OCI-LY7 (cell line): ENCODE data around the gene ANXA3. TPM values are rescaled to one million over a fixed set of nuclear protein-coding genes. Genes with fewer than 3 reads are reported as not detected.

ENCODE experiments used
- BruUV-seq: library from RNA; stranded (reverse); fragments of 400-500 nt; replicated peaks from 2 replicates; lab custom pipeline; 2021; lab: Mats Ljungman, UMichigan
- CTCF ChIA-PET: fragments of 300-600 bp; sonication (Branson Sonifier 250); formaldehyde crosslinking; loops from one replicate; lab custom pipeline; 2022; ENCODE audit warnings: antibody characterized with exemption; ENCODE audit not compliant: unreplicated experiment; lab: Charles Lee
- POLR2A ChIA-PET: fragments of 300-600 bp; sonication (Branson Sonifier 250); formaldehyde crosslinking; loops from one replicate; lab custom pipeline; 2022; ENCODE audit warnings: antibody characterized with exemption; lab: Charles Lee
- DNase-seq: peaks from one replicate; pipeline ENCODE4 v3.0.0-alpha.2; 2015; ENCODE audit warnings: low spot score
- H2AFZ ChIP-seq: fragments of 200-600 bp; sonication (generic), shearing (Covaris generic); 2 replicates; pipeline ENCODE4 v1.6.1; 2014; ENCODE audit warnings: mild to moderate bottlenecking, antibody characterized with exemption, low read length, moderate library complexity
- H3K27ac ChIP-seq: fragments of 200-600 bp; sonication (generic); 2 replicates; pipeline ENCODE4 v1.5.1; 2014; ENCODE audit warnings: mixed run types, low read depth, mild to moderate bottlenecking, moderate library complexity, low read length, inconsistent platforms; ENCODE audit not compliant: poor library complexity, severe bottlenecking
- H3K36me3 ChIP-seq: fragments of 200-600 bp; sonication (generic); 2 replicates; pipeline ENCODE4 v1.6.1; 2014; ENCODE audit warnings: mild to moderate bottlenecking, antibody characterized with exemption, low read length, moderate library complexity, mixed read lengths; ENCODE audit not compliant: insufficient read depth
- H3K4me1 ChIP-seq: fragments of 200-600 bp; sonication (generic); 2 replicates; pipeline ENCODE4 v1.5.1; 2014; ENCODE audit warnings: mild to moderate bottlenecking, low read length; ENCODE audit not compliant: insufficient read depth, poor library complexity, severe bottlenecking
- H3K4me2 ChIP-seq: fragments of 200-600 bp; sonication (generic); 2 replicates; pipeline ENCODE4 v1.6.1; 2014; ENCODE audit warnings: mild to moderate bottlenecking, low read length
- H3K4me3 ChIP-seq: fragments of 200-600 bp; sonication (generic); 2 replicates; pipeline ENCODE4 v1.5.1; 2014; ENCODE audit warnings: mild to moderate bottlenecking, low read depth, low read length; ENCODE audit not compliant: poor library complexity, severe bottlenecking
- H3K79me2 ChIP-seq: fragments of 200-600 bp; sonication (generic); 2 replicates; pipeline ENCODE4 v1.6.1; 2016; ENCODE audit warnings: low read depth, mild to moderate bottlenecking, low read length, moderate library complexity, mixed read lengths; ENCODE audit not compliant: insufficient read depth
- H3K9me2 ChIP-seq: fragments of 200-600 bp; sonication (generic); 2 replicates; pipeline ENCODE4 v1.6.1; 2016; ENCODE audit warnings: mild to moderate bottlenecking, low read length, mixed read lengths; ENCODE audit not compliant: insufficient read depth
- H3K9me3 ChIP-seq: fragments of 200-600 bp; sonication (generic); 2 replicates; pipeline ENCODE4 v1.6.1; 2014; ENCODE audit warnings: mild to moderate bottlenecking, mixed run types, low read length, mixed read lengths
- H4K20me1 ChIP-seq: fragments of 200-600 bp; sonication (generic); 2 replicates; pipeline ENCODE4 v1.6.1; 2014; ENCODE audit warnings: mild to moderate bottlenecking, antibody characterized with exemption, low read length, moderate library complexity, mixed read lengths; ENCODE audit not compliant: insufficient read depth
- CTCF ChIP-seq: fragments of 200-600 bp; sonication (generic); conservative IDR thresholded peaks from 2 replicates; pipeline ENCODE4 v1.5.1; 2014; ENCODE audit warnings: mild to moderate bottlenecking, antibody characterized with exemption, low read length, moderate library complexity, mixed read lengths
- EZH2phosphoT487 ChIP-seq: fragments of 200-600 bp; sonication (generic); IDR thresholded peaks from 2 replicates; pipeline ENCODE4 v1.6.1; 2018; ENCODE audit warnings: low read depth, borderline replicate concordance, mild to moderate bottlenecking, mixed run types, antibody characterized with exemption, low read length, moderate library complexity, mixed read lengths
- intact Hi-C: fragments of 100-400 bp; cut with micrococcal nuclease; formaldehyde crosslinking; loops from one replicate; pipeline ENCODE4 v1.10.0; 2022; ENCODE audit not compliant: unreplicated experiment
- total RNA-seq, 2 experiments: library from RNA; depleted of rRNA in 1 of 2; stranded (reverse); fragments of >200 nt in 1 of 2; shearing (Covaris generic) in 1 of 2; gene quantifications; 2 replicates each; pipeline ENCODE4 v1.2.3, GENCODE V29; 2014 to 2022

Gene ANXA3
- total RNA-seq, 2 experiments from 2014 or later: not detected

GRCh38 chr4:78603384-78603783 lies 51.8 kb downstream of the ANXA3 start:
- Histone ChIP-seq H3K4me3 (no peak overlapping the region), H3K27ac (no peak overlapping the region), H2AFZ (no peak overlapping the region), H3K9me2 (no peaks in the 10 kb centered on the region), H3K79me2 (no peaks in the 10 kb centered on the region), H3K36me3 (no peaks in the 10 kb centered on the region), H3K4me1 (no peaks in the 10 kb centered on the region), H4K20me1 (no peaks in the 10 kb centered on the region), H3K4me2 (no peak overlapping the region), H3K9me3 (no peaks in the 10 kb centered on the region)
- DNase-seq: no peak
- TF ChIP-seq EZH2phosphoT487 (no peak), CTCF (no peak)
- POLR2A ChIA-PET: interaction anchor here (1.6 kb wide), 1 partner anchor 10 kb away, joined by 3 read pairs; no protein-coding TSS in a partner anchor
- BruUV-seq: no TSS peak
- CTCF ChIA-PET: interaction anchor here (0.8 kb wide), 1 partner anchor 11 kb away, joined by 4 read pairs; no protein-coding TSS in a partner anchor
- intact Hi-C loops: no loop called here

GRCh38 chr4:78604988-78605387 lies 53.4 kb downstream of the ANXA3 start:
- Histone ChIP-seq H3K4me3 (no peak overlapping the region), H3K27ac (no peak overlapping the region), H3K79me2 (no peaks in the 10 kb centered on the region), H3K4me1 (peaks cover 3% of the 10 kb centered on the region), H3K36me3 (no peaks in the 10 kb centered on the region), H3K9me3 (no peaks in the 10 kb centered on the region), H3K9me2 (no peaks in the 10 kb centered on the region), H2AFZ (no peak overlapping the region), H3K4me2 (no peak overlapping the region), H4K20me1 (no peaks in the 10 kb centered on the region)
- POLR2A ChIA-PET: interaction anchor here (0.7 to 1.6 kb wide), 2 partner anchors 8 to 1921 kb away, joined by 3 read pairs; no protein-coding TSS in a partner anchor
- intact Hi-C loops: no loop called here
- BruUV-seq: no TSS peak
- CTCF ChIA-PET: no interaction called here
- DNase-seq: no peak
- TF ChIP-seq EZH2phosphoT487 (no peak), CTCF (no peak)

GRCh38 chr4:78606035-78606434 lies 54.5 kb downstream of the ANXA3 start:
- Histone ChIP-seq H3K4me2 (no peak overlapping the region), H3K36me3 (no peaks in the 10 kb centered on the region), H2AFZ (no peak overlapping the region), H3K9me2 (no peaks in the 10 kb centered on the region), H3K9me3 (no peaks in the 10 kb centered on the region), H3K79me2 (no peaks in the 10 kb centered on the region), H4K20me1 (no peaks in the 10 kb centered on the region), H3K4me1 (peaks cover 13% of the 10 kb centered on the region), H3K27ac (no peak overlapping the region), H3K4me3 (no peak overlapping the region)
- intact Hi-C loops: no loop called here
- TF ChIP-seq EZH2phosphoT487 (no peak), CTCF (no peak)
- no TSS peak for BruUV-seq
- ChIA-PET CTCF (no interaction called here), POLR2A (interaction anchor here (1.2 to 1.4 kb wide), 2 partner anchors 11 to 17 kb away, joined by 3 to 4 read pairs; no protein-coding TSS in a partner anchor)
- DNase-seq: no peak
